HG03108 (cell line): Measurements from ENCODE around the gene TENT5C.

ENCODE experiments used
- ATAC-seq: cut with Tn5 transposase; IDR thresholded peaks from one replicate; pipeline ENCODE4 v1.9.1; 2021; ENCODE audit warnings: moderate library complexity; ENCODE audit not compliant: unreplicated experiment

Gene TENT5C

DNA sequence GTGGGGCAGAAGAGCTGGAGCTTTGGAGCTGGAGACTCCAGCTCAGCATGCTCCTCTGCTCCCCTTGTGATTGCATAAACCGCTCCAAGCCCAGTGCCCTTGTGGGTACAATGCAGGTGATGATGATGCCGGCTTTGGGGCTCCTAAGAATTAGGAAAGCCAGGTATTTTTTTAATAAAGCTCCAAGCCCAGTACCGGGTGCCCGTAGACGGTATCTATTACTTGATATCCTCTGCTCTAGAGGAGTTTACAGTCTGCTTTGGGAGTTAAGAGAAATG, 27.2 kb downstream of the TENT5C start:
- ATAC-seq, result no peak

DNA sequence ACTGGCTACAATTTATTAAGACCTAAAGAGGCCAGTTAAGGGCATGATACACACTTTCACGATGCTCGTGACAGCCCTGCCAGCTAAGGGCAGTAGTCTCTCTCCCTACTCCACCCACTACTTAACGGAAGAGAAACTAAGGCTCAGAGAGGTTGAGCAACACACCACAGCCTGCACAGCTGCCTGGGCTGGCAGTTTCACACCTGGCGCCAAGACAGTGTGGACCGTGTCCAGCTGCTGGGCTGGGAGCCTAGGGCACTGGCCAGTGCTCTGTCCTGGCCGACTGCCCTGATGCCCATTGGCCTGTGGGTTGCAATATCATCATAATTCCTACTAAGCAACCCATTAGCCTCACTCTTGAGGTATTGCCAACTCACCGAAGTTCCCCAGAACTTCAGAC, 27.6 kb downstream of the TENT5C start:
- no peak for ATAC-seq

DNA sequence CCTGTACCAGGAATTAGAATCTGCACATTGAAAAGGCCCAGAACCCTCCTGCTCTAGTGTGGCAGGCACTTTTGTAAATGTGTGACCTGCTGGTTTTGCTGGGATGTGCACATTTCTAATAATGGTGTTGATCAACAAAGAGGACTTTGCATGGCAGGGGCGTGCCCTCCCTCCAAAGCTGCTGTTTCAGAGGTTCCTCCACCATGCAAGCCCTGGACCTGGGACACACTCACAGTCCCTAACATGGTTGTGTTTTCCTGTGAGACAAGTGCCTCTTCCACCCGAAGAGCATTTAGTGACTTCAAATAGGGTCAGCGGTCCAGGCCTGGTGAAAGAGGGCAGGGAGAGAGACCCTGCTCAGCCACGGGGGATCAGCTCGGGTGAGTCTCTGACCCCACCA, 28.1 kb downstream of the TENT5C start:
- ATAC-seq, result no peak

DNA sequence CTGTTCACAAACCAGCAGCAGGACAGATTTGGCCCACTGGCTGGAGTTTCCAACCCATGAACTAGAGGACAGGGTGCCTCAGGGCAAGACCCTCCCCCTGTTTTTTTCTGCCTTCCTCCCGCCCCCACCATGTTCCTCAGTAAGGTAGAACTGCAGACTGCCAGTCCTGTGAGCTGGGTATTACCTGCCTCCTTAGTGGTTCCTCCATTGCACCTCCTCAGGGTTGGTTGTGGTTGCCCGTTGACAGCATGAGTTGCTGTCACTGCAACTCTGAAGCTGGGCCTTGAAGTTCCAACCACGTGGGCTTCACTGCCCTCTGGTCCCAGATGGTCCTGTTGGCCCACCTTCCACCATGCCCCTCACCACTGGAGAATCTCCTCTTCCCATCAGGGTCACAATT, 28.8 kb downstream of the TENT5C start:
- ATAC-seq, result no peak

DNA sequence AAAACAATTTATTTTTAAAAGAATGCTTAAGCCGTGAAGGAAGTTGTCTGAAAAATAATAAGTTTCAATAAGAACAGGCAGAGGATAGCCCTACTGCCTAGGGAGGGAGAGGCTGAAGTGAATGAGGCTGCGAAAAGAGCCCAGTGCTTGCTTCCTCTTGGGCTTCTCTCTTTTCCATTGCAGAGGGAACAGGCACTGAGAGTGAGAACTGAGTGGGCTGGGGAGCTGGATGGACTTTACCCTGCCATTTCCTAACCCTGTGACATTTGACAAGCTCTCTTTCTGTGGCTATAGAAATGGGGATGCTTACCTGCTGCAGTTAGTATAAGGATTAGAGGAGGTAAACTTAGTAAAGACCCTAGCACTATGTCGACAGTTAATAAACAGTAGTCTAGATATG, 30.0 kb downstream of the TENT5C start:
- no peak for ATAC-seq

DNA sequence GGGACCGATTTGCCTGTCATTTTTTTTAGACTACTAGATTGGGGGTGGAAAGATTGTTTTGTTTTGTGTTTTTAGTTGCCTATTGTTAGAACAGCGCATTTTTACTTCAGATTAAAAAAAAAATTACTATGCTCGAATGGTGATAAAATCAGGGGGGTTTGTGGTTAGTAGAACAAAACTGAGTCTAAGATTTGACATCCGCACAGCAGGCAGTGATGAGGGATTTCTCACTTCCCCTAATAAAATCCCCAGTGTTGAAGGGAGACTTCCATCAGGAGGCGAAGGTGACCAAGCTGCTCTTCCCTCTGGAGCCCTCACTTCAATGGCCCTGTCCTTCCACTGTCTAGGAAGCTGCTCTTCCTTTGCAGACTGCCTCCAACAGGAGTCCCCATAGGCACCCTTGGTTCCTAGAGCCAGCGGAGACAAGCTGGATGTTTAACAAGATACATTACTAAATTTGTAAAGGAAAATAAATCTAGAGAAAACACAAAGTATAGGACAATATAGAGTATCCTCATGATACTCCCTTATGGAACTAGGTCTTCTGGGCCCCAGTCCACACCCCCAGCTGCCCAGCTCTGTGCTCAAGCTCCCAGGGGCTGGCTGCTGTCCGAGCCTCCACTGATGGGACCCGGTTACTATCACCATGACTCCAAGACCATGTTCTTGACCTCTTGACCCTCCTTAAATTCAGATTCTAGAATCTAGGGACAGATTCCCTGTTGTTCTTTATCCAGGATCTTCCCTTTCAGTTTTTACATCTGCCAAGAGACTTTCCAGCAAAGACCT, 31.0 kb downstream of the TENT5C start:
- no peak for ATAC-seq

DNA sequence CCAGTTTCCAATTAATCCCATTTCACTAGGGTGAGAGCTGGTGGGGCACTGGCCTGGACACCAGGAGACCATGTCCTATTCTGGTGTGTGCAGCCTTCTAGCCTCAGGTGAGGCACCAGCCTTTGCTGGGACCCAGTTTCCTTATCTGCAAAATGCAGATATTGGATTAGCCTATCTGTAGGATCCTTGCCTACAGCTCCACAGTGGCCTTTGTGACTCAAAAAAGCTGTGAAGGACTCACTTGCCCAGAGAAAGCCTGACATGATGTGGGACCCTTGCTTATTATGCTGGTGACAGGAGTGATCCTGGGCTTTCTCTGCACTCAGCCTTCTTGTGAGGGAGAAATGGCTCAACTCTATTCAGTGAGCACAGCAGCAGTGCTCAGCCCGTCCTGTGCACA, 32.3 kb downstream of the TENT5C start:
- no peak for ATAC-seq

DNA sequence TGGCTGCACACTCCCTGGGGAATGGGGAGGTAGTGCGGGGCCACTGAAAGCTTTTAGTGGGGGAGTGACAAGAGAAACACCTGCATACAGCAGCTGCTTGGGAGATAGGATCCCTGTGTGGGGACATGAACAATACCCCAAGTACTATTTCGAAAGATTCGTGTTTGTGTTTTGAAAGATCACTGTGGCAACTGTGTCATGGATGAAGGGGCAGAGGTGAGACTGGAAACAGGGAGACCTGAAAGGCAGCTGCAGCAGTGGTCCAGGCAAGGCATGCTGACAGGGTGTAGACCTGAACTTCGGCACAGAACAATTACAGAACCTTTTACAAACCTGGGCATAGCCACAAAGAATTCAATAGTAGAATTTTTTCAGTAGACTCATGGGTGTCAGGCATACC, 32.9 kb downstream of the TENT5C start:
- ATAC-seq, result no peak

DNA sequence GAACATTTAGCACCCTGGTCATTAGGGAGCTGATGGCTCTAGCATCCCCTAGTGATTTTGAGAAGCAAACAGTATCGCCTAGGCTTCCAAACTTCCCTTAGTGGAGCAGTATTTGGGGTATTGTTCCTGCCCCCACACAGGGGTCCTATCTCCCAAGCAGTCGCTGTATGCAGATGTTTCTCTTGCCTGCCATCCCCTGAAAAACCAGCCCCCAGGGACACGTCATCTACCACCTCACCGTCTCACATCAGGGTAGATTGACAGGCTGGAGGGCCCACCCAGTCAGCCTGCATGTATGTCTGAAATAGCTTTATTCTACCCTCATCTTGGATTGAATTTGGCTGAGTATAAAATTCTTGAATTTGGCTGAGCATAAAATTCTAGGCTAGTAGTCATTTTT, 33.9 kb downstream of the TENT5C start:
- no peak for ATAC-seq

DNA sequence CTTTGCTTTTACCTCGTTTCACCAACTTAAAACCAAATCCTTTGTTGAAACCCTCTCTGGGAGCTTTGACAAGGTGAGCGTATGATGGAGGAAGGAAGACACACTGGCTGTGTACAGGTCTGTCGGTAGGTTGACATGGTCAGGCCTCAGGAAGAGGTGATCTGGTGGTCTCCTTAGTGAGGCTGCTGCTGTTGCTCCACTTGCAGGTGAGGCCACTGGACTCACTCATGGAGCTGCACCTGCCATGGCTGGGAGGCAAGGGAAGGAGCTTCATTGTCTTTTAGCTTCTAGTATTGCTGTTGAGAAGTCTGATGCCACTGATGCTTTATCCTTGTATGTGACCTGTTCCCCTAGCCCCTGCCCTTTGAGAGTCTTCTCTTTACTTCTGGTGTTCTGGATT, 35.7 kb downstream of the TENT5C start:
- ATAC-seq, result no peak

DNA sequence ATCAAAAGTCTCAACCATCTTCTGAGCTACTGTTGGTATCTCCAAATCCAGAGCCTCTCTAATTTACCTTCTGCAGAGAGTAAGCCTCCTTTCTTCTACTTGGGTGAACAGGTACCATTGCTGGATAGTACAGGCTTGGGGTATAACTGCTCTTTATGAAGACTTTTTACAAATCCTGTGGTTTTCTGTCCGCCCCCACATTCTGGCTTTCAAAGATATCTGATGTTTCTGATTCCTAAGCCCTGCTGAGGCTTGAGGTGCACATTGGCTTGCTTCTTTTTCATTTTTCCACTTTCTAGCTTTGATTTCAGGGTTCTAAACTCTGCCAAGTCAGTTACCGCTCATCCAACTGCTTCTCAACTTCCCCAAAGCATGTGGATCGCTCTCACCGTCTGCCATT, 37.1 kb downstream of the TENT5C start:
- no peak for ATAC-seq

DNA sequence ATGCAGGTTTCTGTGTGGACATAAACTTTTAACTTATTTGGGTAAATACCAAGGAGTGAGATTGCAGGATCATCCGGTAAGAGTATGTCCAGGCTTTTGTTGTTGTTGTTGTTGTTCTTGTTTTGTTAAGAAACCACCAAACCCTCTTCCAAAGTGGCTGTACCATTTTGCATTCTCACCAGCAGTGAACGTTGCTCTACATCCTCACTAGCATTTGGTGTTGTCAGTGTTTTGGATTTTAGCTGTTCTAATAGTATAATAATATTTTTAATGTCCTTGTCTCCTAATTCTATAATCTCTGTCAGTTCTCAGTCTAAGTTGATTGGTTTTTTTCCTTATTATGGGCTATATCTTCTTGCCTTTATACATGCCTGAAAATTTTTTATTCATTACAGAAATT, 37.8 kb downstream of the TENT5C start:
- no peak for ATAC-seq

DNA sequence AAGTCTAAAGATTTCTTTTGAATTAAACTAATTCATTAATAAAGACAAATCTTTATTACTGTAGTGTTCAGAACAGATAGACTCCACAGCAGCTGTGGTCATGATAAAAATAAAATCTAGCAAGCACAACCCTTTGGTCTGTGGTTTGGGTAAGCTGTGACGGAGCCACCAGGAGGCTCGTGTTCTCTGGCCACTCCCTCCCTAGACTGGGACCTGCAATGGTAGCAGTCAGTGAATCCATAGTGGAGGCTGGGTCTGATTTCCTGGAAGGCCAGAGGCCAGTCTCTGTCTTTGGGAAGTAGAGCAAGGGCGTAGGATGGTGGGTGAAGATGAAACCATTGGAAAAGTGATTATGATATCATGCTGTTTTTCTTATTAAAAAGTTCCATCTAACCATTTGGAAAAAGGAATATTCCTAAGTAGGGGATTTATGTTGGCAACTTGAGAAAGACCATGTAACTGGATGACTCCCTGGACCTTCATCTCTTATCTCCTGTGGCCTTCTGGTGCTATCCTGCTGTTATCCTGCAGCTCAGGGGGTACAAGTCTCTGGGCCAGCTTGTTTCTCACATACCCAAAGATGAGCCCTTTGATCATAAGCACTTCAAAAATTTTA, 39.0 kb downstream of the TENT5C start:
- ATAC-seq, result peak; percentile 77

DNA sequence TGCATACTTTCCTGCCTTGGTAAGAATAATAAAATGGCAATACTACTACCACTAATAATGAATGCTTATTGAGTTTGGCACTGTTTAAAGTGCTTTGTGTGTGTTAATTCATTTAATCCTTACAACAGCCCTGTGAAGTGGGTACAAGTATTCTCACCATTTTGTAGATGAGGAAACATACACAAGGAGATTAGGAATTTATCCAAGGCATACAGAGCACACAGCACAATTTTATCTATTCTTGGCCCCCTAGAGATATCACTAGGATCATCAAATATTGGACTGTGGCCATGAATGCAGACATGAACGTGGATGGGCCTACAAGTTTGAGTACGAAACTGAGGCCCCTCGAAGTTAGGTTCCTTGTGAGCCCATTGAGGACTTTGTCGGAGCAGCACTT, 39.5 kb downstream of the TENT5C start:
- ATAC-seq, result no peak

DNA sequence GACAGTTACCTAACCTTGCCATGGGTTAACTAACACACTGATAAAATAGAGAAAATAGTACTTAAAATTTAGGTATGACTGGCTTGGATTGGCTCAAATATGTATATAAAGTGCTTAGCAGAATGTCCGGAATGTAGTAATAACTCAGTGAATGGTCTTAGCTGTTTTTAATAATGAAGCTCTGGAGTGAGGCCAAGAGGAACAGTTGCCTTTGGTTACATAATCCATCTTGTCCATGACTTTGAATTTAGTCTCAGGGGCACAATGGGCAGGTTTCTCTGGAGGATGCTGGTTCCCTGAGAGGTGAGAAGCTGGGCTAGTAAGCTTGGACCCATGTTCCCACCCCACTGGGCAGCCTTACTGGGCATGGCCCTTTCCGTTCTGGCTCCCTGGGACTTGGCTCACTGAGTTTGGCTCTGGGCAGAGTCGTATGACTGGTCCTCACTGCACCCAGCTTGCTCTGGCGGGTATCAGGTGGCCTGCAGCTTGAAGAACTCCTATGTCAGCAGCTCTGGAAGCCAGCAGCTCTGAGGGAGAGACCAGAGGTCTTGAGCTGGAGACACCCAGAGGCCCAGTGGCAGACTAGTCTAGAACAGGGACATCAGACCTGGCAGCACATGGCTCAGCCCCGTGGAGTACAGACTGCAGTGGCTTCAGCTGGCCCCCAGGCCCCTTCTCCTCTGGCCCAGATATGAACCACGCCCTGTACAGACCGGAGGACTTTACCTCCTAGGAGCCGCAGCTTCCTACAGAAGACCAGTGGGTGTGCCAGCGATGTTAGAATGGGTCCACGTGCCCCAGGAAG, 40.4 kb downstream of the TENT5C start:
- ATAC-seq, result no peak

DNA sequence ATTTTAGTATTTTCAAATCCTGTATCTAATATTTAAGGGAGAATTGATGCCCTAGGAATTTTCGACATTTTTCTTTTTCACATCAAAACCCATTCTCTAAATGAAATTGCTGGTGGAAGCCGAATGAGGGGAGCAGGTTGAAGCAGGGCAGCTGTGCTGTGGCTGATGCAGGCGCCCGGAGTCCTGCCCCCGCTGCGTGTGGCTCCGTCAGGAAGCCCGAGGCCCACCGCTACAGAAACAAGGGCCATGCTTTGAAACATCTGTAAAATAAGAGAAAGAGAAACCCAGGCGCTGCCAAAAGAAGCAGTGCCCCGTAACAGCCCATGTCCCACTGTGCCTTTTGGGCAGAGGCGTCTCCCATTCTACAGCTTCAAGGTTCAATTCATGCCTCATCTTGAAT, 41.1 kb downstream of the TENT5C start:
- no peak for ATAC-seq

DNA sequence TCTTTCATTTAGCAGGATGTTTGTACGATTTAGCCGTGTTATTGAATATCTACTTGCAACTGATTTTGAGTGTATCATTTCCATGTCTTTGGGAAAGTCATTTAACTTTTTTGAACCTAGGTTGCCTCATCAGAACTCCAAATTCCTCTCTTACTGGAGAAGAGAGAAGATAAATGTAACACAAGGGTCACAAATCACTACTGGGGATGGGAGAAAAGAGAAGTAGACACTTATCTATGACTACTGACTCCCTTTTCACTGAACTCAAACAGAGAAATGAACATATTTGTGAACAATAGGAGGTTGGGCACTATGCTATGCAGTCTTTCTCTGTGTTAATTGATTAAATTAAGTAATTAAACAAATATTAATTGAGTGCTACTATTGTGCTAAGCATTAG, 42.2 kb downstream of the TENT5C start:
- no peak for ATAC-seq

DNA sequence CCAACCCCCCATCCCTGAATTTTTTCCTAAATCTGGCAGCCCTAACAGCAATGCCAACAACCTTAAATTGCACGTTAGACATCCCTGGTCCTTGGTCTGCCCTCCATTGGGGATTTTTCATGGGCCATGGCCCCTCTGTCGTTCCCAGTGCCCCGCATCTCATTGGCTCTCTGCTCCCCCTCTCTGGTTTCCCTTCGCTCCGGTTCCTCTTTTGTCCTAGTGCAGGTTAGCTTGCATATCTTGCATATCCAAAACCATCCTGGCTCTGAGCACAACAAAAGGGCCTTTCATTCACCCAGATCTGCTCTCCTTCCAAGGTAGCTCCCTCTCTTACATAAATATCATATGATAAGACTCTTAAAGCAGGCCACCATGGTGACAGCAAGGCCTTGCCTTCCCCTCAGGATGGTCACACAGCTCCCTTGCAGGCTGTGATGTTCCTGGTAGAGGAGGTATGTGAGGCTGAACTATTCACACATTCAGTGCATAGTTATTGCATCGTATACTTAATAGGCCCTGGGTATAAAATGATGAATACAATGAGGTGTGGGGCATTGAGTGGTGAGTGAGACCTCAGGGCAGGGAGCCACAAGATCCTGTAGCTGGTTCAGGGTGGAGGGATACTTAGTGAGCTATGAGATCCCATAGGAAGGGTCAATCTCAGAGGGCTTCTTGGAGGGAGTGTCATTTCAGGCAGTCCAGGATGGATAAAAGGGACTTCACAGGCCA, 45.2 kb downstream of the TENT5C start:
- no peak for ATAC-seq

DNA sequence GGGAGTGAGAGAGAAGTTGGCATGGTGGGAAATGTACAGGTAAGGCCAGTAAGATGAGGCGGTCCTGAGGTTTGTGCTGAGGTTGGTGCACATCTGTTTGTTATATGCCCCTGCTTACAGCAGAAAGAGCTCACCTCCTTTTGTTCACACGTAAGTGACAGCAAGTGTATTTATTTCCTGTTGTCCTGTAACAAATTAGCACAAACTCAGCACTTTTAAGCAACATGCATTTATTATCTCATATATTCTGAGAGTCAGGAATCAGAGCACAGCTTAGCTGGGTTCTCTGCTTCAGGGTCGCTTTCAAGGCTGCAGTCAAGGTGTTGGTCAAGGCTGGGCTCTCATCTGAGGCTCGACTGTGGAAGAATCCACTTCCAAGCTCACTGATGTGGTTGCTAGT, 45.8 kb downstream of the TENT5C start:
- no peak for ATAC-seq

DNA sequence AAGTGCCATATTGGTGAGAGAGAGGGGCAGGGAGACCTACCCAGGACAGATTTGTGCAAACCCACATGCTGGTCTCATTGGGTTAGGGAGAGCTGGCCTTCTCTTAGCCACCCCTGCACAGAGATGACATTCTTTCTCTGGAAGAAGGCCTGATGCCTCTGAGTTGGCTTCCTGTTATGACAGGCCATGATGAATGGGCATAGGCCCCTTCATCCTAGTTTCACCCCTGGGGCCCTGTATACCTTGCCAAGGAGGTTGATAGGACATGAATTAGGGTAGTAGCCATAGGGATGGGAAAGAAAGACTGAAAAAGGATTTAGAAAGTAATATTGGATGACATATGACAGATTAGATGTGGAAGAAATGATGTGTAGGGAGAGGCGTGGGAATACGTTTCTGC, 46.6 kb downstream of the TENT5C start:
- ATAC-seq, result no peak

DNA sequence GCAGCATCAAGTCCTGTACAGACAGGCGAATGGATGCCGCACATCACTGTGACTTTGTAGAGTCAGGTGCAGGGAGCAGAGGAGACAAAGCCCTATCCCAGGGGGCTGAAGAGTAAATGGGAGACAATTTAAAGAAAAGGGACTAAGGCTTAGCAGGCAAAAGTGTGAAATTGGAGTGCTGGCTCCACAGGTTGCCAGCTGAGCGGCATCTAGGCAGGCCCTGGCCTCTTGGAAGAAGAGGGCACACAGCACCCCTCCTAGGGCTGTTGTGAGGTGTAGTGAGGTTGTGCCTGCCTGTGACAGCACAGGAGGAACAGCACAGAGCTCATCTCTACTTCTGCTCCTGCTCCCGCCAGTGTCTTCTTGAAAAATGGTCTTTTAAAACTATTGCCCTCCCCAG, 47.3 kb downstream of the TENT5C start:
- ATAC-seq, result no peak
